Measurements from ENCODE around the gene PRG3.

DNA sequence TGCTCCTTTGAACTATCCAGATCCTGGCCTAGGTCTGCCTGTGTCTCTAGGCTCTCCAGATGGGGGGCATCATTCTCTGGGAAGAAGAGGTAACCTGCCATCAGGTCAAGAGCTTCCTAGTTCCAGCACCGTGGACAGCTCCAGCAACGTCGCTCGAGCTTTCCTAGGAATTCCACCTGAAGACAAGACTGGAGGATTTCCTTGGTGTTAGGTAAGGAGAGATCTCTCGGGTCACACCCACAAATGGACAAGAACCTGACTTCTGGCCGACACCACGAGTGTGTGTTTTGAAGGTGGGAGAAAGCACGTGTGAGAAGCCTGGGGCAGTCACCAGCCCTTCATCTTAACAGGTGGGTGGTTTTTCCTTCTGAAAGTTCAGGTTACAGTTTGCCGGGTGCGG, 1.2 kb downstream of the PRG3 start:
- TF ChIP-seq, protein P1, sequence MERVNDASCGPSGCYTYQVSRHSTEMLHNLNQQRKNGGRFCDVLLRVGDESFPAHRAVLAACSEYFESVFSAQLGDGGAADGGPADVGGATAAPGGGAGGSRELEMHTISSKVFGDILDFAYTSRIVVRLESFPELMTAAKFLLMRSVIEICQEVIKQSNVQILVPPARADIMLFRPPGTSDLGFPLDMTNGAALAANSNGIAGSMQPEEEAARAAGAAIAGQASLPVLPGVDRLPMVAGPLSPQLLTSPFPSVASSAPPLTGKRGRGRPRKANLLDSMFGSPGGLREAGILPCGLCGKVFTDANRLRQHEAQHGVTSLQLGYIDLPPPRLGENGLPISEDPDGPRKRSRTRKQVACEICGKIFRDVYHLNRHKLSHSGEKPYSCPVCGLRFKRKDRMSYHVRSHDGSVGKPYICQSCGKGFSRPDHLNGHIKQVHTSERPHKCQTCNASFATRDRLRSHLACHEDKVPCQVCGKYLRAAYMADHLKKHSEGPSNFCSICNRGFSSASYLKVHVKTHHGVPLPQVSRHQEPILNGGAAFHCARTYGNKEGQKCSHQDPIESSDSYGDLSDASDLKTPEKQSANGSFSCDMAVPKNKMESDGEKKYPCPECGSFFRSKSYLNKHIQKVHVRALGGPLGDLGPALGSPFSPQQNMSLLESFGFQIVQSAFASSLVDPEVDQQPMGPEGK (CRISPR knock-in tag; IDR thresholded peaks at IDR 0.05; ENCODE audit: borderline replicate concordance) = no peak
- TF ChIP-seq ZFP30 (CRISPR knock-in tag; IDR thresholded peaks at IDR 0.05) (no peak), SNAI2 (CRISPR knock-in tag; IDR thresholded peaks at IDR 0.05) (no peak), CSDC2 (CRISPR knock-in tag; IDR thresholded peaks at IDR 0.05) (no peak), ARNTL (CRISPR knock-in tag; IDR thresholded peaks at IDR 0.05; ENCODE audit: borderline replicate concordance, low read depth) (no peak), ESRRG (CRISPR knock-in tag; IDR thresholded peaks at IDR 0.05) (no peak), ZFP3 (CRISPR knock-in tag; IDR thresholded peaks at IDR 0.05) (no peak), ZNF70 (CRISPR knock-in tag; IDR thresholded peaks at IDR 0.05) (no peak), ZNF8 (CRISPR knock-in tag; IDR thresholded peaks at IDR 0.05) (no peak), PPARA (CRISPR knock-in tag; IDR thresholded peaks at IDR 0.05; ENCODE audit: borderline replicate concordance) (no peak), BACH2 (CRISPR knock-in tag; IDR thresholded peaks at IDR 0.05; ENCODE audit: borderline replicate concordance) (no peak)
- TF ChIP-seq, protein P2, sequence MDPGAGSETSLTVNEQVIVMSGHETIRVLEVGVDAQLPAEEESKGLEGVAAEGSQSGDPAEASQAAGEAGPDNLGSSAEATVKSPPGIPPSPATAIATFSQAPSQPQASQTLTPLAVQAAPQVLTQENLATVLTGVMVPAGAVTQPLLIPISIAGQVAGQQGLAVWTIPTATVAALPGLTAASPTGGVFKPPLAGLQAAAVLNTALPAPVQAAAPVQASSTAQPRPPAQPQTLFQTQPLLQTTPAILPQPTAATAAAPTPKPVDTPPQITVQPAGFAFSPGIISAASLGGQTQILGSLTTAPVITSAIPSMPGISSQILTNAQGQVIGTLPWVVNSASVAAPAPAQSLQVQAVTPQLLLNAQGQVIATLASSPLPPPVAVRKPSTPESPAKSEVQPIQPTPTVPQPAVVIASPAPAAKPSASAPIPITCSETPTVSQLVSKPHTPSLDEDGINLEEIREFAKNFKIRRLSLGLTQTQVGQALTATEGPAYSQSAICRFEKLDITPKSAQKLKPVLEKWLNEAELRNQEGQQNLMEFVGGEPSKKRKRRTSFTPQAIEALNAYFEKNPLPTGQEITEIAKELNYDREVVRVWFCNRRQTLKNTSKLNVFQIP (CRISPR knock-in tag; IDR thresholded peaks at IDR 0.05; ENCODE audit: borderline replicate concordance, low read depth) = no peak

All from SK-N-SH treated with all-trans-retinoic acid at 6 μM for 48 hours (cell line).